Endodermal cell (in vitro differentiated cells): ENCODE results near the gene GFPT2. TPM values are rescaled to one million over a fixed set of nuclear protein-coding genes. Genes with fewer than 3 reads are reported as not detected.
A peak's percentile ranks its signal among the peaks of the same experiment; 100 is the strongest.

Experiments used
- DNase-seq: peaks from one replicate; pipeline ENCODE4 v3.0.0-alpha.2; 2017
- H3K27ac ChIP-seq: 2 replicates; pipeline ENCODE4 v1.5.1; 2013; ENCODE audit warnings: mild to moderate bottlenecking, low read depth, low read length, moderate library complexity
- H3K27me3 ChIP-seq: 2 replicates; pipeline ENCODE4 v1.6.1; 2013; ENCODE audit warnings: mild to moderate bottlenecking, low read length, moderate library complexity; ENCODE audit not compliant: insufficient read depth, control insufficient read depth, poor library complexity, severe bottlenecking
- H3K36me3 ChIP-seq: 2 replicates; pipeline ENCODE4 v1.7.0; 2013; ENCODE audit warnings: mild to moderate bottlenecking, low read length, moderate library complexity; ENCODE audit not compliant: control insufficient read depth, insufficient read depth
- H3K4me1 ChIP-seq: one replicate; pipeline ENCODE4 v1.7.0; 2013; ENCODE audit warnings: low read length; ENCODE audit not compliant: control insufficient read depth, insufficient read depth
- H3K4me3 ChIP-seq: 2 replicates; pipeline ENCODE4 v1.5.1; 2013; ENCODE audit warnings: mild to moderate bottlenecking, low read length, moderate library complexity
- H3K9ac ChIP-seq: 2 replicates; pipeline ENCODE4 v1.6.1; 2013; ENCODE audit warnings: mild to moderate bottlenecking, low read length, moderate library complexity; ENCODE audit not compliant: poor library complexity, severe bottlenecking; ENCODE audit errors: extremely low read depth
- H3K9me3 ChIP-seq: 2 replicates; pipeline ENCODE4 v1.6.1; 2013; ENCODE audit warnings: mild to moderate bottlenecking, low read length, moderate library complexity; ENCODE audit not compliant: control insufficient read depth
- H3K27ac Mint-ChIP-seq: 2 replicates; pipeline ENCODE4 v1.8.0; 2020; ENCODE audit warnings: mixed read lengths
- H3K27me3 Mint-ChIP-seq: 2 replicates; pipeline ENCODE4 v1.8.0; 2021; ENCODE audit warnings: mild to moderate bottlenecking, mixed read lengths; ENCODE audit not compliant: insufficient read depth
- H3K36me3 Mint-ChIP-seq: 2 replicates; pipeline ENCODE4 v1.8.0; 2020; ENCODE audit warnings: low read depth, mixed read lengths
- H3K4me1 Mint-ChIP-seq: 2 replicates; pipeline ENCODE4 v1.8.0; 2020; ENCODE audit warnings: mixed read lengths
- H3K4me3 Mint-ChIP-seq: 2 replicates; pipeline ENCODE4 v1.8.0; 2020; ENCODE audit warnings: mild to moderate bottlenecking, moderate library complexity, mixed read lengths
- H3K9me3 Mint-ChIP-seq: 2 replicates; pipeline ENCODE4 v1.8.0; 2020; ENCODE audit warnings: mild to moderate bottlenecking, mixed read lengths
- CTCF ChIP-seq: fragments of 200-600 bp; sonication (generic); conservative IDR thresholded peaks from 2 replicates; pipeline ENCODE4 v1.5.0; 2021; ENCODE audit warnings: antibody characterized with exemption, mild to moderate bottlenecking
- WGBS, 2 experiments: methylation state at CpG; one replicate each; pipeline versions ENCODE4 v1.1.5 to v1.1.7; 2013; ENCODE audit warnings: missing lambda C conversion rate in 2 of 2, mixed read lengths in 1 of 2; ENCODE audit not compliant: insufficient coverage in 1 of 2, insufficient read length in 1 of 2; 5-methylcytosine and 5-hydroxymethylcytosine counted together
- total RNA-seq, 2 donors: library from RNA; stranded (reverse); fragmentation: NEBNext Ultra II Directional in 1 of 2; extraction: Animal tissue kit (Norgen Biotek cat#: 25700) in 1 of 2; gene quantifications; 2 replicates in 1 of 2; 3 replicates in 1 of 2; pipeline ENCODE4 v1.2.1, GENCODE V29; 2021

GFPT2 gene
- total RNA-seq, 2 donors from 2014 or later, result 19.5 to 37.3 TPM

DNA sequence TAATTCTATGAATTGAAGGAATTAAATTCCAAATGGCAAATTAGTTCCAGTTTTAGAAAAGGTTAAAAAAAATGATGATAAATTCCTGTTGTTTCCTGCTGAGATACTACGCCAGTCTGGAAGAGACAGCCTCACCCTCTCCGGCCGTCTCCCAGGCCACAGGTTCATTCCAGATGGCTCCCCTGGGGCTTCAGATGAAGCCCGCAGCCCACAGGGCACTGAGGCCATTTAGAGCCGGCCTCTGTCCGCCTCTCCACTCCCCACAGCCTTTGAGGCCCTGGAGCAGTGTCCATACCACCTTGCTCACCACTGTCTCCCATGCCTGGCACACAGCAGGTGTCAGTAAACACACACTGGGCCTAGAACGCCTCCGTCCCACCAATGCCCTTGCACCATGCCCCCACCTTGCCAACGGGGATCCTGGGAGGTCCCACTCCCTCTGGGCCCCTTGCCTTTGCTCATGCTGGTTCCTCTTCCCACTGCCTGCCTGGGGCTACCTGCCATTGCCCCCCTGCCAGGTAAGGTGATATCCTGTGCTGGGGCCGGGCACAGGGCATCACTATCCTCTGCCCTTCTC, 26.1 kb downstream of the GFPT2 start:
- DNase-seq, result no peak
- H3K4me1 Mint-ChIP-seq, result peaks cover 18% of the 10 kb centered on the region
- peaks cover 43% of the 10 kb centered on the region for H3K36me3 Mint-ChIP-seq
- H3K27me3 ChIP-seq, result no peaks in the 10 kb centered on the region
- H3K4me3 Mint-ChIP-seq, result no peak overlapping the region
- WGBS, 2 experiments, result 95 to 100% methylated on average over 2 to 10 of the region's 10 CpGs
- no peaks in the 10 kb centered on the region for H3K27me3 Mint-ChIP-seq
- peaks cover 65% of the 10 kb centered on the region for H3K36me3 ChIP-seq
- TF ChIP-seq CTCF, result no peak
- no peak overlapping the region for H3K4me3 ChIP-seq
- peaks cover 6% of the 10 kb centered on the region for H3K9me3 Mint-ChIP-seq
- no peak overlapping the region for H3K27ac Mint-ChIP-seq
- no peak overlapping the region for H3K27ac ChIP-seq
- no peak overlapping the region for H3K9ac ChIP-seq
- peaks cover 16% of the 10 kb centered on the region for H3K4me1 ChIP-seq
- no peaks in the 10 kb centered on the region for H3K9me3 ChIP-seq

- Mint-ChIP-seq H3K4me1 (peaks cover 2% of the 10 kb centered on the region), H3K27me3 (no peaks in the 10 kb centered on the region), H3K4me3 (no peak overlapping the region), H3K9me3 (no peaks in the 10 kb centered on the region), H3K36me3 (peaks cover 38% of the 10 kb centered on the region), H3K27ac (no peak overlapping the region)
- Histone ChIP-seq H3K9ac (no peak overlapping the region), H3K9me3 (no peaks in the 10 kb centered on the region), H3K36me3 (peaks cover 70% of the 10 kb centered on the region), H3K4me3 (no peak overlapping the region), H3K27me3 (no peaks in the 10 kb centered on the region), H3K27ac (peak overlapping the region; percentile 82), H3K4me1 (no peaks in the 10 kb centered on the region)
- WGBS, 2 experiments, result 94 to 100% methylated on average over 4 to 8 of the region's 8 CpGs
- TF ChIP-seq CTCF, result no peak
- no peak for DNase-seq
These were observed 28.6 kb downstream of the GFPT2 start for GRCh38 chr5:180324601-180324950.

DNA sequence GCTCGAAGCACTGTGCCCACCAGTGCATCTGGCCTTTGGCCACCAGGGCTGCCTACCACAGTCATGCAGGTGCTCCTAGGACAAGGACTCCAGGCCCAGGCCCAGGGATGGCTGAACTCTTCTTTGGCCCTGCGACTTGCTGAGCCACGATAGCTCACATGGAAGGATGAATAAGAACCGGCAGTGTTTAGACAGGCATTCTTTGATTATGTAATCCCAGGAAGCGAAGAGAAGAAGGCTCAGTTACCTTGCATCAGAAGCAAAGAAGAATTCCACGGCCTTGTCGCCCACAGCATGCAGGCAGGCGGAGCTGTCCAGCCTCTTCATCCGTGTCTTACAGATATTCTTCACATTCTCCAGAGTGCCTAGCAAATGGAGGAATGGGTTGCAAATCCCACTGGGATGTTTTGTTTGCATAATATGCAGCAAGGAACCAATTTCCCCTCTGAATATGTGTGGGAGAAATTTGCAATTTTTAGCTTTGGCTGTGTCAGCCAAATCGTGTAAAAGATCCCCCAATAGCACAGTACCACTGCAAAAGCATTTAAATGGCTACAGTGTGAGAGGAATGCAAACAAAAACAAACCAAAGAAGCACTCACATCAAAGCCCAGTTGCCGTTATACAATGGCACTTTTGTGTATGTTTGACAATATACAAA, 29.1 kb downstream of the GFPT2 start:
- no peak overlapping the region for H3K4me3 ChIP-seq
- no peaks in the 10 kb centered on the region for H3K4me1 ChIP-seq
- peaks cover 35% of the 10 kb centered on the region for H3K36me3 Mint-ChIP-seq
- no peak overlapping the region for H3K9ac ChIP-seq
- H3K9me3 Mint-ChIP-seq, result no peaks in the 10 kb centered on the region
- H3K27me3 Mint-ChIP-seq, result no peaks in the 10 kb centered on the region
- 83 to 88% methylated on average over 8 to 11 of the region's 11 CpGs for WGBS, 2 experiments
- H3K4me3 Mint-ChIP-seq, result no peak overlapping the region
- H3K27ac Mint-ChIP-seq, result no peak overlapping the region
- H3K27ac ChIP-seq, result peak overlapping the region; percentile 82
- H3K36me3 ChIP-seq, result peaks cover 70% of the 10 kb centered on the region
- peaks cover 2% of the 10 kb centered on the region for H3K4me1 Mint-ChIP-seq
- no peaks in the 10 kb centered on the region for H3K9me3 ChIP-seq
- TF ChIP-seq CTCF, result peak; percentile 42
- H3K27me3 ChIP-seq, result no peaks in the 10 kb centered on the region
- DNase-seq, result peak; percentile 55
